Stimulated activated CD8-positive, alpha-beta memory T cell treated with anti-CD3 and anti-CD28 coated beads, Interleukin-12 subunit alpha, Interleukin-12 subunit beta, amount 100 ng/mL, for 4 hours (primary cell): ENCODE data around the gene TMEM74B.

Experiments used
- DNase-seq: peaks from one replicate; pipeline ENCODE4 v3.0.0-alpha.2; 2020; ENCODE audit warnings: low read depth

Gene TMEM74B

GRCh38 chr20:1205802-1206201, 21.0 kb upstream of the TMEM74B start:
- DNase-seq: no peak

- DNase-seq: no peak
These were observed 19.8 kb upstream of the TMEM74B start for GRCh38 chr20:1204576-1204975.

GRCh38 chr20:1204113-1204512, 19.3 kb upstream of the TMEM74B start:
- no peak for DNase-seq

- DNase-seq: no peak
These were observed 18.8 kb upstream of the TMEM74B start for GRCh38 chr20:1203630-1204029.

GRCh38 chr20:1202762-1203504, 18.2 kb upstream of the TMEM74B start, which contains the start of gene C20orf202:
TSS of gene C20orf202 (plus strand) at chr20:1203454. CDS start at chr20:1203586, 132 bp downstream.
- no peak for DNase-seq

- DNase-seq: no peak
These were observed 15.2 kb upstream of the TMEM74B start for GRCh38 chr20:1199964-1200363.

GRCh38 chr20:1199212-1199873, 14.6 kb upstream of the TMEM74B start:
- DNase-seq: no peak

- DNase-seq: no peak
These were observed 14.0 kb upstream of the TMEM74B start for GRCh38 chr20:1198751-1199150.

- no peak for DNase-seq
These were observed 13.0 kb upstream of the TMEM74B start for GRCh38 chr20:1197801-1198200.

GRCh38 chr20:1196634-1197033, 11.9 kb upstream of the TMEM74B start:
- no peak for DNase-seq

GRCh38 chr20:1195226-1195625, 10.4 kb upstream of the TMEM74B start:
- no peak for DNase-seq

GRCh38 chr20:1191299-1191698, 6.5 kb upstream of the TMEM74B start:
- no peak for DNase-seq

- no peak for DNase-seq
These were observed 6.1 kb upstream of the TMEM74B start for GRCh38 chr20:1190847-1191246.

GRCh38 chr20:1189827-1190226, 5.0 kb upstream of the TMEM74B start:
- DNase-seq: no peak

GRCh38 chr20:1188347-1188746, 3.6 kb upstream of the TMEM74B start:
- DNase-seq: no peak

- DNase-seq: no peak
These were observed 2.9 kb upstream of the TMEM74B start for GRCh38 chr20:1187605-1188171.

GRCh38 chr20:1186367-1186991, 1.7 kb upstream of the TMEM74B start:
- DNase-seq: no peak

GRCh38 chr20:1185790-1186334, 1.1 kb upstream of the TMEM74B start:
- no peak for DNase-seq

GRCh38 chr20:1185316-1185741, 548 bp upstream of the TMEM74B start:
- no peak for DNase-seq

- DNase-seq: no peak
These were observed 532 bp downstream of the TMEM74B start for GRCh38 chr20:1184260-1184637.

- no peak for DNase-seq
These were observed 1.6 kb downstream of the TMEM74B start for GRCh38 chr20:1183153-1183552.

GRCh38 chr20:1182106-1182505, 2.7 kb downstream of the TMEM74B start:
- no peak for DNase-seq

- DNase-seq: no peak
These were observed 3.8 kb downstream of the TMEM74B start for GRCh38 chr20:1180949-1181348.
